A549 treated with AZD9567 at 1 μM for 4 hours (cell line): ENCODE results near the gene UBE2Z. TPM values are rescaled to one million over a fixed set of nuclear protein-coding genes. Genes with fewer than 3 reads are reported as not detected.

Source experiments
- total RNA-seq: library from RNA; stranded (reverse); fragments of 200-300 nt; extraction: Qiagen RNA extraction; gene quantifications from 5 replicates; pipeline ENCODE4 v1.2.3, GENCODE V29; 2022; ENCODE audit not compliant: insufficient read depth

UBE2Z gene
- total RNA-seq, result 118 to 133 TPM (median 123 TPM) in 5 replicates

GRCh38 chr17:48908047-48908843 lies at the start of gene UBE2Z:
Gene UBE2Z, plus strand, starts transcription at chr17:48908407. Its CDS starts 97 bp downstream, at chr17:48908504.

GRCh38 chr17:48944515-48945260 lies 36.5 kb downstream of the UBE2Z start, which contains the start of gene SNF8:
Gene SNF8, minus strand, starts transcription at chr17:48944842. Its CDS starts 108 bp downstream, at chr17:48944734.

Other genes starting within 250 kb of the UBE2Z start
- gene PRAC1, start 185.9 kb upstream of the UBE2Z start, total RNA-seq, result not detected in 5 replicates
- not detected in 5 replicates for gene PRAC2, start 185.2 kb upstream of the UBE2Z start, total RNA-seq
- gene HOXB13, start 179.7 kb upstream of the UBE2Z start, total RNA-seq, result 1.4 to 1.8 TPM (median 1.6 TPM) in 5 replicates
- 0.45 to 0.91 TPM (median 0.61 TPM) in 4 of 5 replicates, not detected in the other for gene TTLL6, start 91.2 kb upstream of the UBE2Z start, total RNA-seq
- gene CALCOCO2, start 77.4 kb upstream of the UBE2Z start, total RNA-seq, result 66.8 to 84.7 TPM (median 72.8 TPM) in 5 replicates
- 512 to 698 TPM (median 567 TPM) in 5 replicates for gene ATP5MC1, start 15.6 kb upstream of the UBE2Z start, total RNA-seq
- gene SNF8, start 36.4 kb downstream of the UBE2Z start, total RNA-seq, result 302 to 331 TPM (median 310 TPM) in 5 replicates
- gene GIP, start 60.2 kb downstream of the UBE2Z start, total RNA-seq, result 3.8 to 5.1 TPM (median 4.3 TPM) in 4 of 5 replicates, not detected in the other
- 70.4 to 79.5 TPM (median 72.2 TPM) in 5 replicates for gene IGF2BP1, start 89.0 kb downstream of the UBE2Z start, total RNA-seq
- gene B4GALNT2, start 224.4 kb downstream of the UBE2Z start, total RNA-seq, result 0.20 to 0.41 TPM (median 0.39 TPM) in 4 of 5 replicates, not detected in the other